Measurements from ENCODE around the gene STOML2. TPM values are rescaled to one million over a fixed set of nuclear protein-coding genes. Genes with fewer than 3 reads are reported as not detected.
A peak's percentile ranks its signal among the peaks of the same experiment; 100 is the strongest.
"Not testable (repeated sequence)": the region's sequence is repeated elsewhere in the genome, so short reads cannot be mapped to it uniquely, and the experiment has no call there.

STOML2 gene, protein sequence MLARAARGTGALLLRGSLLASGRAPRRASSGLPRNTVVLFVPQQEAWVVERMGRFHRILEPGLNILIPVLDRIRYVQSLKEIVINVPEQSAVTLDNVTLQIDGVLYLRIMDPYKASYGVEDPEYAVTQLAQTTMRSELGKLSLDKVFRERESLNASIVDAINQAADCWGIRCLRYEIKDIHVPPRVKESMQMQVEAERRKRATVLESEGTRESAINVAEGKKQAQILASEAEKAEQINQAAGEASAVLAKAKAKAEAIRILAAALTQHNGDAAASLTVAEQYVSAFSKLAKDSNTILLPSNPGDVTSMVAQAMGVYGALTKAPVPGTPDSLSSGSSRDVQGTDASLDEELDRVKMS
- total RNA-seq (10 to 100 TPM; 41.0 to 44.2 TPM), total RNA-seq (29.2 to 55.6 reads per million in 2 donors)

DNA sequence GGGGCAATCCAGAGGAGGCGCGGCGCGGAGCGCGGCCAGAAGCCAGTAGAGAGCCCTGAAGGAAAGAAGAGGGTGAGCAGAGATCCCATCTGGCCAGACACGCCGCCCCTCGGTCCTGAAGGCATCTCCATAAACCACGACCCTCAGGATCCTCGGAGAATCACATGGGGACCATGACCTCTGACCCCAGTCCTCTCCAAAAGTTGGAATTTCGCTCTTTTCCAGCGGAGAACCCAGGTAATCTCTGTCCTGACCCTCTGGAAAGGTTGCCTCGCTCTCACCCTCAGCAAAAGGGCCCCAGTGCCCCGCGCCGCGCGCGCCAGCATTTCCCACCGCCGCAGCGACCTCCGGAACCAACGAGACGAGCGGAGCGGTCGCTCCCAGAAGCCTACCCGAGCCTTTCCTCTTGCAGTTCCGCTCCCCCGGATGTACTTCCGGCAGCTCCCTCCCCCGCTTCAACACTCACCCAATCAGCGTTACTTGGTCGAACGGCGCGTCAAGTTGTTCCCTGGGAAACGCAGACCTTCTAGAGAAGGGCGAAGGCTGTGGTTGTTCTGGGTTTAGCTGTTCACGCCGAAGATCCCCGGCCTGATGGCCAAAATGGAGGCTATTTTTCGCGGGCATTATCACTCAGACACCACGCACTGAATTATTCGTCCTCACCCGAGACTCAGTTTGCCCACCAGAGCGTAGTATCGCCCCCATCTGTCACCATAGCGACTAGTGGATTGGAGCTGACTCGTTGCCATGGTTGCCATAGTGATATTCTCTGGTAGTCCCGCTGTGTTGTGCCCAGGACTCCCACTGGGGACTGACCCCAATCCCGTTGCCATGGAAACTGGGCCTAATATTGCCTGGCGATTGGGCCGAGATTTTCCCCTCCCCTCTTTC, at the start of gene STOML2:
Gene STOML2, minus strand, starts transcription at position 363 of the 891 bp plus-strand sequence. Its CDS starts 37 bp downstream, at position 326.
- ATAC-seq (peak; percentile 97), DNase-seq (peak; percentile 77 to 86 (median 85))
- Mint-ChIP-seq H3K4me3 (peak within 1 kb of the TSS; percentile 99), H3K36me3 (ENCODE audit: low read depth) (peaks cover 17% of the 10 kb centered on the region), H3K27ac (peak within 1 kb of the TSS; percentile 97), H3K4me1 (peaks cover 23% of the 10 kb centered on the region), H3K27me3 (no peaks in the 10 kb centered on the region)
- H3K9me3 ChIP-seq (ENCODE audit: control insufficient read depth, low read length, poor library complexity, severe bottlenecking) = no peaks in the 10 kb centered on the region

DNA sequence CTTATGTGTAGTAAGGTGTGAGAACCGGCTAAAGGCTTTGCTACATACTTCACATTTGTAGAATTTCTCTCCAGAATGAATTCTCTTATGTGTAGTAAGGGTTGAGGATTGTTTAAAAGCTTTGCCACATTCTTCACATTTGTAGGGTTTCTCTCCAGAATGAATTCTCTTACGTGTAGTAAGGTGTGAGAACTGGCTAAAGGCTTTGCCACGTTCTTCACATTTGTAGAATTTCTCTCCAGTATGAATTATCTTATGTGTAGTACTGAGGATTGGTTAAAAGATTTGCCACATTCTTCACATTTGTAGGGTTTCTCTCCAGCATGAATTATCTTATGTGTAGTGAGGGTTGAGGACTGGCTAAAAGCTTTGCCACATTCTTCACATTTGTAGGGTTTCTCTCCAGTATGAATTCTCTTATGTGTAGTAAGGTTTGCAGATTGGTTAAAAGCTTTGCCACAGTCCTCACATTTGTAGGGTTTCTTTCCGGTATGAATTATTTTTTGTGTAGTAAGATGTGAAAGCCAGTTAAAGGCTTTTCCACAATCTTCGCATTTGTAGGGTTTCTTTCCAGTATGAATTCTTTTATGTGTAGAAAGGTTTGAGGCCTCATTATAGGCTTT, 45.1 kb upstream of the STOML2 start:
- ATAC-seq, H3K27ac Mint-ChIP-seq: not testable (repeated sequence)

DNA sequence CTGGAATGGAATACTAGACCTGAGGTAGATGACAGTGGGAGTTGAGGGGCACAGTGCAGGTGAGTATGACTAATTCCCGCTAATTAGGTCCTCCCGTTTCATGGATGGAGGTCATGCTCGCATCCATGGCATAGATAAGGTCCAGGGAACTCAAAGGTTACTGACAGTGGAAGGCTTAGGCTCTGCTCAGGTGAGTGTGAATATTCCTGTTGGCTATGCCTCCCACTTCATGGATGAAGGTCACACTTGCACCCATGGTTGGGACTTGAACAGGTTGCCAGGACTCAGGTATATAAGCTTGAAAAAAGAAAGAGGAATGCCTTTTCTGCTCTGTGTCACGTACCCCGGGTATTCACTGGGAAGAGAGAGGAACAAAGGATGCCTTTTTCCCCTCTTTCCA, 39.1 kb upstream of the STOML2 start:
- H3K36me3 Mint-ChIP-seq (ENCODE audit: low read depth) = no peaks in the 10 kb centered on the region
- H3K4me1 Mint-ChIP-seq = no peaks in the 10 kb centered on the region
- DNase-seq (no peak), ATAC-seq (no peak)
- peaks cover 4% of the 10 kb centered on the region for H3K9me3 ChIP-seq (ENCODE audit: control insufficient read depth, low read length, poor library complexity, severe bottlenecking)
- no peak overlapping the region for H3K4me3 Mint-ChIP-seq
- no peak overlapping the region for H3K27ac Mint-ChIP-seq
- H3K27me3 Mint-ChIP-seq = no peaks in the 10 kb centered on the region

More for the DNA sequence above, 45.1 kb upstream of the STOML2 start:
- not testable (repeated sequence) for DNase-seq; H3K4me3 Mint-ChIP-seq; H3K9me3 ChIP-seq (ENCODE audit: control insufficient read depth, low read length, poor library complexity, severe bottlenecking); H3K36me3 Mint-ChIP-seq (ENCODE audit: low read depth); H3K4me1 Mint-ChIP-seq; H3K27me3 Mint-ChIP-seq

DNA sequence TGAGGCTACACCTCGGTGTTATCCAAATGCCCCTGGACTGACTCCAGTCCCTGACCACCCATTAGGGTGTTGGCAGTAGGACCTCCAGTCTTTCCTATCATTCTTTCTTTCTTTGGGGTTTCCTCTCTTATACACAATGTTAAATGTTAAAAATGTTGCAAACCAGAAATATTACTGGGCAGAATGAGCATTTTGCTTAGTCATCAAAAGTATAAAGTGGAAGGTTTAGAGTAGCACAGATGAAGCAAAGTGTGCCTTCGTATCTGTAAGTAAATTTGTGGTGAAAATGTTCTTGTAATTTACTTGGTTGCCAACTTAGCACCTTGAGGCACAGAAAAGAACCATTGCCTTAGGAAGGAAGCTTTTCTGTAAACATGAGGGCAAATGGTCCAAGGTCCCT, 37.2 kb upstream of the STOML2 start:
- DNase-seq (no peak), ATAC-seq (no peak)
- Mint-ChIP-seq H3K36me3 (ENCODE audit: low read depth) (no peaks in the 10 kb centered on the region), H3K27me3 (no peaks in the 10 kb centered on the region), H3K4me3 (no peak overlapping the region), H3K27ac (no peak overlapping the region), H3K4me1 (no peaks in the 10 kb centered on the region)
- H3K9me3 ChIP-seq (ENCODE audit: control insufficient read depth, low read length, poor library complexity, severe bottlenecking) = peaks cover 4% of the 10 kb centered on the region

DNA sequence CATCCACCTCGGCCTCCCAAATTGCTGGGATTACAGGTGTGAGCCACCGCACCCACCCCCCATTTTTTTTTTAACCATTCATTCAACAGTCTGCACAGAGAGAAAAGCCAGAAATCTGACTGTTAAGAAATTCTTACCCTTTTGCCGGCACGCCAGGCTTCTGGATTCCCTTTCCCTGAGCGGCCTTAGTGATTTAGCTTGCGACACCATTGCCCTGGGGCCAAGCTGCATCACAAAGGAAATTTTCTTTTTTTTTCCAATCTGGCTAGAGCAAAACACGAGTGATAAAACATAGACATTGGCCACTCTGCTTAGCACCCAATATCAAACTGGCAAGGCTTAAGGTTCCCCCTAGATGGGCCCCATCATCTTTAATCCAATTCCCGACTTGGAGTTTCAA, 33.9 kb upstream of the STOML2 start:
- DNase-seq (no peak), ATAC-seq (no peak)
- Mint-ChIP-seq H3K36me3 (ENCODE audit: low read depth) (no peaks in the 10 kb centered on the region), H3K27ac (no peak overlapping the region), H3K27me3 (peaks cover 7% of the 10 kb centered on the region), H3K4me1 (peaks cover 4% of the 10 kb centered on the region), H3K4me3 (no peak overlapping the region)
- H3K9me3 ChIP-seq (ENCODE audit: control insufficient read depth, low read length, poor library complexity, severe bottlenecking) = no peaks in the 10 kb centered on the region

DNA sequence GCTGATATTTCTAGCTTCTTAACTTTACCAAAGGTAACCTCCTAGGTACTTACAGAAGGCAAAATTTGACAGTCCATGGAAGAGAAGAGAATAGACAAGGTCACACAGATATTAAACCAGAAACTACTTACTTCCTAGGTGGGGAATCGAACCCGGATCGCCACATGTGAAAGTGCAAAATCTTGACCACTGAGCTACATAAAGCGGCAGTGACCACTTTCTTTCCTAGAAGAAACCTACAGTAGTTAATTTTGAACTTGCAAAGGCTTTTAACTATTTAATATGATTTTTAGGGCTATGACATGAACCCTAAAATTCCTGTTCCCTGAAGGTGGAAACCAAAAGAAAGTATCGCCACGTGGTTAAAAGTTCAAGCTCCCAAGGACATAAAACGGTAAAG, 33.1 kb upstream of the STOML2 start:
- no peak overlapping the region for H3K27ac Mint-ChIP-seq
- ATAC-seq = no peak
- no peak overlapping the region for H3K4me3 Mint-ChIP-seq
- no peaks in the 10 kb centered on the region for H3K36me3 Mint-ChIP-seq (ENCODE audit: low read depth)
- no peaks in the 10 kb centered on the region for H3K9me3 ChIP-seq (ENCODE audit: control insufficient read depth, low read length, poor library complexity, severe bottlenecking)
- H3K27me3 Mint-ChIP-seq = peaks cover 7% of the 10 kb centered on the region
- peaks cover 4% of the 10 kb centered on the region for H3K4me1 Mint-ChIP-seq
- no peak for DNase-seq

DNA sequence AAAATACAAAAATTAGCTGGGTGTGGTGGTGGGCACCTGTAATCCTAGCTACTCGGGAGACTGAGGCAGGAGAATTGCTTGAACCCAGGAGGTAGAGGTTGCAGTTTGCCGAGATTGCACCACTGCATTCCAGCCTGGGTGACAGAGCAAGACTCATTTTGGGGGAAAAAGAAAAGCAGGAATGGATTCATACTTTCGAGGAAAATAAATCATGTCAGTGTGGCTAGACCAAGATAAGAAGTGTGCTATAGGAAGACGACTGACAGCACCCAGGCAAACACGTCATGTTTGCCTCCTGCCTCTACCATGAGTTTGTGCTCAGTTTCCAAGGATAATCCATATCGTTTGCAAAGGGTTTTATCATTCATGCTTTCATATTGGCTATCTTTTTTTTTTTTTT, 32.0 kb upstream of the STOML2 start:
- Mint-ChIP-seq H3K36me3 (ENCODE audit: low read depth) (no peaks in the 10 kb centered on the region), H3K4me3 (no peak overlapping the region), H3K27ac (no peak overlapping the region), H3K4me1 (peaks cover 4% of the 10 kb centered on the region), H3K27me3 (peaks cover 7% of the 10 kb centered on the region)
- ATAC-seq = no peak
- no peaks in the 10 kb centered on the region for H3K9me3 ChIP-seq (ENCODE audit: control insufficient read depth, low read length, poor library complexity, severe bottlenecking)
- DNase-seq = no peak

DNA sequence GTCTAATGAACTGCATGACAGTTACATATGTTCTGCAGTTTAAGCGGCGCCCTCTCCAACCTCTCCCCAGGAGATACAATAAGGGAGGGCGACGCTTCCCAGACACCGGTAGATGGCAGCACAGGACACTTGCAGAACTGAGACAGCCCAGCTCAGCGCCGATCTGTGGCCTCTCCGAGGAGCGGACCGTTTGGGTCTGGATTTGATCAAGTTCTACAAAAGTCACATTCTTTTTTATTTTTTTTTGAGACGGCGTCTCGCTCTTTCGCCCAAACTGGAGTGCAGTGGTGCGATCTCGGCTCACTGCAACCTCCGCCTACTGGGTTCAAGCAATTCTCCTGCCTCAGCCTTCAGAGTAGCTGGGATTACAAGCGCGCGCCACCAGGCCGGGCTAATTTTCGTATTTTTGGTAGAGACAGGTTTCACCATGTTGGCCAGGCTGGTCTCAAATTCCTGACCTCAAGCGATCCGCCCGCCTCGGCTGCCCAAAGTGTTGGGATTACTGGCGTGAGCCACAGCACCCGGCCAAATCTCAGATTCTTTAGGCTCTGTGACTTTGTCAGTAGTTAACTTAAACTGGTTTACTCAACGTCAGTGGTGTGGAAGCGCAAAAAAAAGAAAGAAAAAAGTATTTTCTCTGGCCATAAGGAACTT, 14.1 kb upstream of the STOML2 start:
- Mint-ChIP-seq H3K36me3 (ENCODE audit: low read depth) (no peaks in the 10 kb centered on the region), H3K4me1 (peaks cover 37% of the 10 kb centered on the region), H3K27me3 (peaks cover 8% of the 10 kb centered on the region), H3K4me3 (peak overlapping the region; percentile 99), H3K27ac (peak overlapping the region; percentile 96)
- peak; percentile 71 to 85 (median 77) for DNase-seq
- peak; percentile 73 for ATAC-seq
- no peaks in the 10 kb centered on the region for H3K9me3 ChIP-seq (ENCODE audit: control insufficient read depth, low read length, poor library complexity, severe bottlenecking)

DNA sequence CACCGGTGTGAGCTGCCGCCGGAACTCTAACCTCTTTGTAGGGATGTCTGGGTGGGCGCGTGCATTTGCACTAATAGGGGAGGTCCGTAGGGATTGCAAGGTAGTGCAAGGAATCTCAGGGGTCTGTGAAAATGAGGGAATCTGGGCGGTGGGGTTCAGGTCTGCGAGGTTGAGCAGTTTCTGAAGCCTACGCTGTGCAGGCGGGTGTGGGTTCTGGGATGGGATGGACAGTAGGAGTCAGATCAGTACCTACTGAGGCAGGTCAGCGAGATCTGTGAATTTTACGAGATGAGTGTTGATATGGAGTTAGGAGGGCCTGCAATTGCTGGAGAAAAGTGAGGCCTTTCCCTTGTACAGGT, 13.6 kb upstream of the STOML2 start:
- Mint-ChIP-seq H3K4me3 (peak overlapping the region; percentile 99), H3K36me3 (ENCODE audit: low read depth) (no peaks in the 10 kb centered on the region), H3K27ac (peak overlapping the region; percentile 96), H3K27me3 (peaks cover 8% of the 10 kb centered on the region), H3K4me1 (peaks cover 42% of the 10 kb centered on the region)
- ATAC-seq = no peak
- no peaks in the 10 kb centered on the region for H3K9me3 ChIP-seq (ENCODE audit: control insufficient read depth, low read length, poor library complexity, severe bottlenecking)
- no peak for DNase-seq

DNA sequence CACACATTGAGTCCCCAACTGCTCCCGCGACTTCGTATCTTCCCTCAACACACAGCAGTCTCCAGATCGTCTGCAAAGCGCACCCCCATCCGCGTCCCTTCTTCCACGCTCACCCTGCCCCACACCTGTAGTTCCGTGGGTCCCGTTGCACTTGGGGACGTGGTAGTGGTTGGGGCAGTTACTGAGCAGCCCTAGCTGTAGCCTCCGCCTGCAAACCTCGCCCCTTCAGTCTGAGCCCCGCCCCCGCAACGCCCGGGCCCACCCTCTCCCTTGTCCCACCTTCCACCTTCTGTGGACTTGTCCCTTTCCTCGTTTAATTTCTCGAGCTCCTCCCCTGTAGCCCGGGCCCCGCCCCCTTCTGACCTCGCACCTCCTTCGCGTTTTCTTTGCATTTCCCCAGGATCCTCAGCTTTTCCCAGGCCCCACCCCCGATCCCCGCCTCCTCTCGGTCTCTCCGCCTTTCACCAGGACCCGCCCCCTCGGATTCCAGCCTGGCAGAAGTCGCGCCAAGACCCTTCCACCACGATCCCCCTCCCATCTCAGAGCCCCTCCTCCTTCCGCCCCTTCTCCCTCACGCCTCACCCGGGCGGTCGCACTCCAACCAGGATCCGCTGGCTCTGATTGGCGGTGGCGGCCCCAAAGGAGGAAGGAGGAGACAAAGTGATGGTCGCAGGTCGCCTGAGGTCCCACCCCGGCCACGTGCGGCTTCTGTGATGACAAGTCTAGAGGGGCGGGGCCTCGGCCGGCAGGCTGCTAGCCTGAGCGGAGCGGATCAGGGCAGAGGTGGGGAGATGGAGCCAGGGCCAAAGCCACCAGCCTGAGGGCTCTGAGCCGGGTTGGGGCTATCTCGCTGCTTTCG, 13.0 kb upstream of the STOML2 start, which contains the start of gene ATOSB:
Gene ATOSB, minus strand, starts transcription at position 183 of the 859 bp plus-strand sequence. CDS start 7,588 bp downstream, outside the sequence.
- DNase-seq (peak; percentile 82 to 94 (median 93)), ATAC-seq (peak; percentile 72)
- peaks cover 47% of the 10 kb centered on the region for H3K4me1 Mint-ChIP-seq
- no peaks in the 10 kb centered on the region for H3K36me3 Mint-ChIP-seq (ENCODE audit: low read depth)
- H3K9me3 ChIP-seq (ENCODE audit: control insufficient read depth, low read length, poor library complexity, severe bottlenecking) = no peaks in the 10 kb centered on the region
- peak within 1 kb of the TSS; percentile 96 for H3K27ac Mint-ChIP-seq
- H3K27me3 Mint-ChIP-seq = peaks cover 2% of the 10 kb centered on the region
- peak within 1 kb of the TSS; percentile 99 for H3K4me3 Mint-ChIP-seq

DNA sequence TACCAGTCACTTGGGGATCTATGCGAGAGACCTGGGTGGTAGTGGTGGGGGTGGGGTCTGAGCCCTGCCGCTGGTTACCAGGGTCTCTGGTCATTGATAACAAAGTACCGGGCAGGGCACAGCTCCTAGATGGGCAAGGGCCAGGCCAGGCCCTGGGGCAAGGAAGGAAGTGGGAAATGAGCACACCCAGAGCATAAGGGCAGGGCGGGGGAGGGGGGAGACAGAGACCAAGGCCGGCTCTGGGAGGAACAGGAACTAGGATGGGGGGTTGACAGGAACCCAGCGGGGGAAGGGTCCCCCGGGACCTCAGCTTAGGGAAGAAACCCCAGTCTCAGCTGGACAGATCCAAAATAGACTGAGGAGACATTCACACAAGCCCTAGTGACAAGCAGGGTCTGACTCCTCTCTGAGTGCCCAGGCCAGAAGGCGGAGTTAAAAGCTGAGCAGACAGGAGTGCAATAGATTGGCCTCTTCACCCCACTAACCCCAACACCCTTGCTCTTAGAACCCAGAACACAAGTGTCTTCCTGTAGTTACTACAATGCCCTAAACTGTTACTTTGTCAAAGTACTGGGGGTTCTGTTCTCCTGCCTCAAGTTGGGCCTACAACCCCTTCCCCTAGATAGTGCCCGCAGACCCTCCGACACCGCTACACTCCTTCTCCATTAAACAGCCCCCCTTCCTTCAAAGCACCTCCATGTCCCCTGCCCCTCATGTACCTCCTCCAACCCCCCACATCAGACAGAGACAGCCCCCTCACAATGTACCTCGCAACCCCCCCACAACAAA, 12.1 kb upstream of the STOML2 start:
- Mint-ChIP-seq H3K27me3 (no peaks in the 10 kb centered on the region), H3K4me3 (peak overlapping the region; percentile 99), H3K27ac (peak overlapping the region; percentile 96), H3K4me1 (peaks cover 54% of the 10 kb centered on the region), H3K36me3 (ENCODE audit: low read depth) (no peaks in the 10 kb centered on the region)
- ATAC-seq (no peak), DNase-seq (no peak)
- no peaks in the 10 kb centered on the region for H3K9me3 ChIP-seq (ENCODE audit: control insufficient read depth, low read length, poor library complexity, severe bottlenecking)
